Measurements from ENCODE around the gene PCDHGA1. TPM values are rescaled to one million over a fixed set of nuclear protein-coding genes. Genes with fewer than 3 reads are reported as not detected.

PCDHGA1 gene
- polyA plus RNA-seq, 1 experiment, result 2.2 TPM

- no peaks in the 10 kb centered on the region for H3K27me3 ChIP-seq (ENCODE audit: control insufficient read depth, insufficient read depth, low read length)
- POLR2A ChIA-PET, result no interaction called here
- H3K4me3 ChIP-seq (ENCODE audit: low read depth, low read length), result no peak overlapping the region
- H3K27ac ChIP-seq (ENCODE audit: low read depth, low read length), result no peak overlapping the region
- TF ChIP-seq CTCF (IDR thresholded peaks at IDR 0.05; ENCODE audit: low read depth, low read length), result no peak
- H3K9me3 ChIP-seq (ENCODE audit: control insufficient read depth, insufficient read depth, low read length), result peaks cover 11% of the 10 kb centered on the region; the same call in 1 of the 2 replicates
- no peak for DNase-seq (ENCODE audit: low read depth, low spot score)
- CTCF ChIA-PET, result no interaction called here
Observed at GRCh38 chr5:141494761-141495452, 164.6 kb downstream of the PCDHGA1 start.

GRCh38 chr5:141495453-141495811 is 165.1 kb downstream of the PCDHGA1 start:
- Histone ChIP-seq H3K27me3 (ENCODE audit: control insufficient read depth, insufficient read depth, low read length) (no peaks in the 10 kb centered on the region), H3K4me3 (ENCODE audit: low read depth, low read length) (no peak overlapping the region), H3K9me3 (ENCODE audit: control insufficient read depth, insufficient read depth, low read length) (peaks cover 11% of the 10 kb centered on the region; the same call in 1 of the 2 replicates), H3K27ac (ENCODE audit: low read depth, low read length) (no peak overlapping the region)
- no peak for DNase-seq (ENCODE audit: low read depth, low spot score)
- TF ChIP-seq CTCF (IDR thresholded peaks at IDR 0.05; ENCODE audit: low read depth, low read length), result no peak
- ChIA-PET CTCF (no interaction called here), POLR2A (no interaction called here)

GRCh38 chr5:141496038-141496437 is 165.7 kb downstream of the PCDHGA1 start:
- ChIA-PET CTCF (interaction anchor here (1.5 kb wide), 1 partner anchor 68 kb away, joined by 4 read pairs; no protein-coding TSS in a partner anchor), POLR2A (no interaction called here)
- Histone ChIP-seq H3K9me3 (ENCODE audit: control insufficient read depth, insufficient read depth, low read length) (peaks cover 11% of the 10 kb centered on the region; the same call in 1 of the 2 replicates), H3K4me3 (ENCODE audit: low read depth, low read length) (no peak overlapping the region), H3K27me3 (ENCODE audit: control insufficient read depth, insufficient read depth, low read length) (no peaks in the 10 kb centered on the region), H3K27ac (ENCODE audit: low read depth, low read length) (no peak overlapping the region)
- no peak for DNase-seq (ENCODE audit: low read depth, low spot score)
- no peak for TF ChIP-seq CTCF (IDR thresholded peaks at IDR 0.05; ENCODE audit: low read depth, low read length)

- DNase-seq (ENCODE audit: low read depth, low spot score), result no peak
- Histone ChIP-seq H3K9me3 (ENCODE audit: control insufficient read depth, insufficient read depth, low read length) (no peaks in the 10 kb centered on the region), H3K27me3 (ENCODE audit: control insufficient read depth, insufficient read depth, low read length) (no peaks in the 10 kb centered on the region), H3K4me3 (ENCODE audit: low read depth, low read length) (no peak overlapping the region), H3K27ac (ENCODE audit: low read depth, low read length) (no peak overlapping the region)
- ChIA-PET POLR2A (interaction anchor here (1.0 kb wide), 1 partner anchor 25 kb away, joined by 3 read pairs; no protein-coding TSS in a partner anchor), CTCF (interaction anchor here (1.0 to 1.6 kb wide), 3 partner anchors 11 to 56 kb away, joined by 5 to 6 read pairs (median 6); no protein-coding TSS in a partner anchor)
- no peak for TF ChIP-seq CTCF (IDR thresholded peaks at IDR 0.05; ENCODE audit: low read depth, low read length)
Observed at GRCh38 chr5:141501761-141502160, 171.4 kb downstream of the PCDHGA1 start.

GRCh38 chr5:141503681-141504080 is 173.4 kb downstream of the PCDHGA1 start:
- H3K27ac ChIP-seq (ENCODE audit: low read depth, low read length), result no peak overlapping the region
- TF ChIP-seq CTCF (IDR thresholded peaks at IDR 0.05; ENCODE audit: low read depth, low read length), result no peak
- POLR2A ChIA-PET, result no interaction called here
- CTCF ChIA-PET, result no interaction called here
- H3K27me3 ChIP-seq (ENCODE audit: control insufficient read depth, insufficient read depth, low read length), result no peaks in the 10 kb centered on the region
- no peak overlapping the region for H3K4me3 ChIP-seq (ENCODE audit: low read depth, low read length)
- DNase-seq (ENCODE audit: low read depth, low spot score), result no peak
- no peaks in the 10 kb centered on the region for H3K9me3 ChIP-seq (ENCODE audit: control insufficient read depth, insufficient read depth, low read length)

Measured in AG04450 (cell line).